ENCODE results near the gene RABGGTA. TPM values are rescaled to one million over a fixed set of nuclear protein-coding genes. Genes with fewer than 3 reads are reported as not detected.

The RABGGTA gene
- total RNA-seq, 3 donors from 2014 or later (not counting 1 experiment from before 2014, with no cell fraction given): 72.9 to 95.1 (median 88.5) TPM

GRCh38 chr14:24293525-24293924 lies 22.1 kb upstream of the RABGGTA start:
- no peak overlapping the region for H3K4me3 Mint-ChIP-seq
- no peak for ATAC-seq
- H3K9me3 Mint-ChIP-seq: no peaks in the 10 kb centered on the region
- H3K36me3 Mint-ChIP-seq: peaks cover 14% of the 10 kb centered on the region
- peaks cover 13 to 21% of the 10 kb centered on the region in 2 donors for H3K4me1 Mint-ChIP-seq
- no peaks in the 10 kb centered on the region for H3K9me3 ChIP-seq (ENCODE audit: control insufficient read depth, insufficient read depth, low read length)
- peaks cover 22% of the 10 kb centered on the region for H3K4me1 ChIP-seq (ENCODE audit: control insufficient read depth, insufficient read depth, low read length)
- intact Hi-C loops (cut with micrococcal nuclease): no loop called here
- WGBS (ENCODE audit: insufficient coverage): no CpG with 5 or more reads among the region's 2 CpGs
- H3K27ac Mint-ChIP-seq: no peak overlapping the region
- H3K27me3 Mint-ChIP-seq (ENCODE audit: low read depth in 2 of 2): no peaks in the 10 kb centered on the region
- DNase-seq: no peak
- TF ChIP-seq, protein P1, sequence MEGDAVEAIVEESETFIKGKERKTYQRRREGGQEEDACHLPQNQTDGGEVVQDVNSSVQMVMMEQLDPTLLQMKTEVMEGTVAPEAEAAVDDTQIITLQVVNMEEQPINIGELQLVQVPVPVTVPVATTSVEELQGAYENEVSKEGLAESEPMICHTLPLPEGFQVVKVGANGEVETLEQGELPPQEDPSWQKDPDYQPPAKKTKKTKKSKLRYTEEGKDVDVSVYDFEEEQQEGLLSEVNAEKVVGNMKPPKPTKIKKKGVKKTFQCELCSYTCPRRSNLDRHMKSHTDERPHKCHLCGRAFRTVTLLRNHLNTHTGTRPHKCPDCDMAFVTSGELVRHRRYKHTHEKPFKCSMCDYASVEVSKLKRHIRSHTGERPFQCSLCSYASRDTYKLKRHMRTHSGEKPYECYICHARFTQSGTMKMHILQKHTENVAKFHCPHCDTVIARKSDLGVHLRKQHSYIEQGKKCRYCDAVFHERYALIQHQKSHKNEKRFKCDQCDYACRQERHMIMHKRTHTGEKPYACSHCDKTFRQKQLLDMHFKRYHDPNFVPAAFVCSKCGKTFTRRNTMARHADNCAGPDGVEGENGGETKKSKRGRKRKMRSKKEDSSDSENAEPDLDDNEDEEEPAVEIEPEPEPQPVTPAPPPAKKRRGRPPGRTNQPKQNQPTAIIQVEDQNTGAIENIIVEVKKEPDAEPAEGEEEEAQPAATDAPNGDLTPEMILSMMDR (IDR thresholded peaks at IDR 0.05): no peak
- H3K27ac ChIP-seq (ENCODE audit: low read length): no peak overlapping the region
- no peak overlapping the region for H3K4me3 ChIP-seq (ENCODE audit: low read length)
- no peaks in the 10 kb centered on the region for H3K27me3 ChIP-seq (ENCODE audit: control insufficient read depth, insufficient read depth, low read length)
- peaks cover 48% of the 10 kb centered on the region for H3K36me3 ChIP-seq (ENCODE audit: control insufficient read depth, insufficient read depth, low read length)

DNA sequence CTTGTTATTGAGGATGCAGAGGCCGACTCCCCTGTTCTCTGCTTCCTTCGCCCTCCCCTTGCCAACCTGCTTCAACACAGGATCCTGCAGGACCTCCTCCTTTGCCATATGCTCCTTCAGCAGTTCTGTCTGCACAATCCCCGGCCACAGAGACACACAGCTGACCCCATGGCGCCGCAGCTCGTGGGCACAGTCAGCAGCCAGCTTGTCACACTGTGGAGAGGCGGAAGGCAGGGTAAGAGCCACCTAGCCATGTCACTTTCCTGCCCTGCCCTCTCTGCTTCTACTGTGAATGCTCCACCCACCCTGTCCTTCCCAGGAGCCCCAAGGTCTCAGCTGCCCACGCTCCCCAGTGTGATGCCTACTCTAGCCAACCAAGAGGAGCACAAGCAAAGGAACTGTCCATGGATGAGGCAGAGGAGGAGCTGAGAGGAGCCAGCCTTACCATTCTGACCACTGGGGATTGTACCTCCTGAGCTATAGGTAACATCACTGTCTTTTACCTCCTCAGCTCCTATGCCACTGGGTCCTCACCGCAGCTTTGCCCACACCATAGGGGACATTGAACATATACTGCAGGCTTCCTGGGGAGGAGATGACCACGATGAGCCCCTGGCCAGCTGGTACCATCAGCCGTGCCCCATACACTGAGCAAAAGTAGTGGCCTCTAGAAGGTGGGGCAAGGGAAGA lies 20.9 kb upstream of the RABGGTA start:
- intact Hi-C loops (cut with micrococcal nuclease): no loop called here
- peaks cover 14% of the 10 kb centered on the region for H3K36me3 Mint-ChIP-seq
- H3K36me3 ChIP-seq (ENCODE audit: control insufficient read depth, insufficient read depth, low read length): peaks cover 48% of the 10 kb centered on the region

DNA sequence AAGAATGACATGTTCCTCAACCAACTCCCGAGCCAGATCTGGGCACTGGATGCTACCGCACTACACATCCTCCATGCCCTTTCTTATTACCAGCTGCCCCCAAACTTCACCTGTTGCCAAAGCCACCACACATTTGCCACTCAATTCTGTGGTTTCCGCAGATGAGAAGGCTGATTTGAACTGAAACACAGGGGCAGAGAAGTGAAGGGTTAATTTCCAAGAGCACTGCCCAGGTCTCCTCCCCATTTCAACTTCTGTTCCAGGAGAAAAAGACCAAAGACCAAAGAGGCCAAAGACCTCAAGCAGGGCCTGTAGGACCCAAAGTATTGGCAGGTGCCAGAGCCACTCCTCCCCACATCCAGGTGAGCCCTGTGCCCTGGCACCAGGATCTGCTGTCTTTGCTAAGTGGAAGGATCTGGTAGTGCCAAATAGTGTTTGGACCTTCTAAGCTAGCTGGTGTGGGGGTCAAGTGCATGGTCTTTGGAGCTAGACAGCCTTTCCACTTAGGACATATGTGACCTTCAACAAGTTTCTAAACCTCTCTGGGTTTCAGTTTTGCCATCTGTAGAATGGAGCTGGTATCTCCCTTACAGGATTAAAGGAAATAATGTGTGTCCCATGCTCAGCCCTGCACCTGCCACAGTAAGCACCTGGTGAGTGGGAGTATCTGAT lies 20.2 kb upstream of the RABGGTA start:
- DNase-seq (no peak), ATAC-seq (no peak)
- Mint-ChIP-seq H3K27ac (no peak overlapping the region), H3K27me3 (ENCODE audit: low read depth in 2 of 2) (no peaks in the 10 kb centered on the region), H3K4me3 (no peak overlapping the region), H3K9me3 (no peaks in the 10 kb centered on the region), H3K36me3 (peaks cover 14% of the 10 kb centered on the region), H3K4me1 (peaks cover 2 to 7% of the 10 kb centered on the region in 2 donors)
- Histone ChIP-seq H3K4me3 (ENCODE audit: low read length) (no peak overlapping the region), H3K36me3 (ENCODE audit: control insufficient read depth, insufficient read depth, low read length) (peaks cover 47% of the 10 kb centered on the region), H3K4me1 (ENCODE audit: control insufficient read depth, insufficient read depth, low read length) (peaks cover 19% of the 10 kb centered on the region), H3K27ac (ENCODE audit: low read length) (no peak overlapping the region), H3K27me3 (ENCODE audit: control insufficient read depth, insufficient read depth, low read length) (no peaks in the 10 kb centered on the region), H3K9me3 (ENCODE audit: control insufficient read depth, insufficient read depth, low read length) (no peaks in the 10 kb centered on the region)
- intact Hi-C loops (cut with micrococcal nuclease): no loop called here
- 61% methylated on average over 3 of the region's 3 CpGs for WGBS (ENCODE audit: insufficient coverage)
- TF ChIP-seq, protein P1 (IDR thresholded peaks at IDR 0.05): no peak

More for the DNA sequence above, 20.9 kb upstream of the RABGGTA start:
- H3K4me3 Mint-ChIP-seq: no peak overlapping the region
- TF ChIP-seq, protein P1 (IDR thresholded peaks at IDR 0.05): no peak
- ATAC-seq: no peak
- Histone ChIP-seq H3K27ac (ENCODE audit: low read length) (no peak overlapping the region), H3K4me3 (ENCODE audit: low read length) (no peak overlapping the region), H3K4me1 (ENCODE audit: control insufficient read depth, insufficient read depth, low read length) (peaks cover 22% of the 10 kb centered on the region), H3K9me3 (ENCODE audit: control insufficient read depth, insufficient read depth, low read length) (no peaks in the 10 kb centered on the region), H3K27me3 (ENCODE audit: control insufficient read depth, insufficient read depth, low read length) (no peaks in the 10 kb centered on the region)
- no peaks in the 10 kb centered on the region for H3K27me3 Mint-ChIP-seq (ENCODE audit: low read depth in 2 of 2)
- no peak overlapping the region for H3K27ac Mint-ChIP-seq
- H3K4me1 Mint-ChIP-seq: peaks cover 8 to 14% of the 10 kb centered on the region in 2 donors
- no peak for DNase-seq
- WGBS (ENCODE audit: insufficient coverage): 96% methylated on average over 11 of the region's 11 CpGs
- no peaks in the 10 kb centered on the region for H3K9me3 Mint-ChIP-seq
